Sigmoid colon (tissue), 7 donors: Measurements from ENCODE around the gene CDH13. TPM values are rescaled to one million over a fixed set of nuclear protein-coding genes. Genes with fewer than 3 reads are reported as not detected.

Source experiments
- DNase-seq: peaks from one replicate; pipeline ENCODE4 v3.0.0-alpha.2; 2019
- H3K27ac ChIP-seq, 4 donors: fragments of 200-600 bp; sonication (generic); one replicate each; pipeline ENCODE4 v1.5.1; 2016 to 2019; ENCODE audit warnings: mild to moderate bottlenecking in 1 of 4
- H3K27me3 ChIP-seq, 3 donors: fragments of 200-600 bp; sonication (generic); one replicate each; pipeline ENCODE4 v1.5.1; 2019; ENCODE audit warnings: mild to moderate bottlenecking in 1 of 3
- H3K36me3 ChIP-seq, 4 donors: fragments of 200-600 bp; sonication (generic); one replicate each; pipeline ENCODE4 v1.5.1; 2016 to 2019
- H3K4me1 ChIP-seq, 4 donors: fragments of 200-600 bp; sonication (generic); one replicate each; pipeline ENCODE4 v1.5.1; 2017 to 2019
- H3K4me3 ChIP-seq, 4 donors: fragments of 200-600 bp; sonication (generic); one replicate each; pipeline ENCODE4 v1.5.1; 2017 to 2019; ENCODE audit warnings: mild to moderate bottlenecking in 2 of 4, moderate library complexity in 1 of 4
- H3K9me3 ChIP-seq, 4 donors: fragments of 200-600 bp in 3 of 4; sonication (generic) in 3 of 4; one replicate each; pipeline versions ENCODE4 v1.5.1 to v1.6.1; 2013 to 2019
- CTCF ChIP-seq, 4 experiments: fragments of 450-650 bp in 3 of 4; fragments of 200-600 bp in 1 of 4; IDR thresholded peaks; one replicate each; pipeline ENCODE4 v1.5.1; 2016 to 2019; ENCODE audit warnings: antibody characterized with exemption in 4 of 4, mild to moderate bottlenecking in 3 of 4, moderate library complexity in 2 of 4
- EP300 ChIP-seq, 4 donors: sonication (generic); formaldehyde crosslinking; IDR thresholded peaks; one replicate each; pipeline ENCODE4 v1.6.1; 2017; ENCODE audit warnings: antibody characterized with exemption in 4 of 4
- POLR2A ChIP-seq, 2 donors: fragments of 450-650 bp; IDR thresholded peaks; one replicate each; pipeline ENCODE4 v1.6.1; 2016; ENCODE audit warnings: antibody characterized with exemption in 2 of 2, mild to moderate bottlenecking in 2 of 2, moderate library complexity in 2 of 2
- POLR2AphosphoS5 ChIP-seq, 4 donors: sonication (generic); formaldehyde crosslinking; IDR thresholded peaks; one replicate each; pipeline ENCODE4 v1.6.1; 2017; ENCODE audit warnings: antibody characterized with exemption in 4 of 4
- WGBS, 2 donors: extraction: QIAGEN DNeasy Blood & Tissue Kit; methylation state at CpG; one replicate each; pipeline ENCODE4 v1.1.7; 2013; 5-methylcytosine and 5-hydroxymethylcytosine counted together
- intact Hi-C: fragments of 100-400 bp; cut with DNase I; formaldehyde crosslinking; loops from one replicate; pipeline ENCODE4 v1.15.1; 2023
- polyA plus RNA-seq, 3 donors: library from polyadenylated mRNA; stranded (reverse); fragments of 200-250 nt; gene quantifications; one replicate each; pipeline ENCODE4 v1.2.3, GENCODE V29; 2013
- total RNA-seq, 4 donors: library from RNA; depleted of rRNA; stranded (reverse); fragments of >200 nt; gene quantifications; one replicate each; pipeline ENCODE4 v1.1.0, GENCODE V29; 2016
- donor health status: healthy with polysubstance abuse.
- donor health status: Bipolar disorder and iron deficiency.
- donor health status: healthy.

CDH13 gene
- total and polyA plus RNA-seq, 7 donors, result 0.60 to 17.6 (median 11.8) TPM

GRCh38 chr16:82979406-82980111 lies 352.8 kb downstream of the CDH13 start:
- WGBS, 2 donors, result 66 to 80% methylated on average over 4 of the region's 4 CpGs
- Histone ChIP-seq H3K36me3 (no peaks in the 10 kb centered on the region), H3K9me3 (peaks cover 0 to 2% (median 0%) of the 10 kb centered on the region in 4 donors), H3K4me3 (no peak overlapping the region), H3K27me3 (no peaks in the 10 kb centered on the region), H3K27ac (no peak overlapping the region), H3K4me1 (no peaks in the 10 kb centered on the region)
- TF ChIP-seq EP300 (IDR thresholded peaks at IDR 0.05) (no peak), POLR2A (IDR thresholded peaks at IDR 0.05) (no peak), POLR2AphosphoS5 (IDR thresholded peaks at IDR 0.05) (no peak), CTCF (IDR thresholded peaks at IDR 0.05) (no peak)
- DNase-seq, result no peak
- intact Hi-C loops, result no loop called here

GRCh38 chr16:82980810-82981209 lies 354.0 kb downstream of the CDH13 start:
- 61 to 79% methylated on average over 3 of the region's 3 CpGs for WGBS, 2 donors
- intact Hi-C loops, result no loop called here
- TF ChIP-seq POLR2AphosphoS5 (IDR thresholded peaks at IDR 0.05) (no peak), CTCF (IDR thresholded peaks at IDR 0.05) (no peak), EP300 (IDR thresholded peaks at IDR 0.05) (no peak), POLR2A (IDR thresholded peaks at IDR 0.05) (no peak)
- no peaks in the 10 kb centered on the region for H3K4me1 ChIP-seq
- H3K9me3 ChIP-seq, result peaks cover 0 to 2% (median 0%) of the 10 kb centered on the region in 4 donors
- H3K36me3 ChIP-seq, result no peaks in the 10 kb centered on the region
- no peak overlapping the region for H3K4me3 ChIP-seq
- H3K27ac ChIP-seq, result no peak overlapping the region
- DNase-seq, result no peak
- H3K27me3 ChIP-seq, result no peaks in the 10 kb centered on the region

GRCh38 chr16:82987767-82988166 lies 361.0 kb downstream of the CDH13 start:
- no peaks in the 10 kb centered on the region for H3K4me1 ChIP-seq
- intact Hi-C loops, result no loop called here
- WGBS, 2 donors, result 69 to 79% methylated on average over 3 of the region's 3 CpGs

GRCh38 chr16:82990155-82990554 lies 363.4 kb downstream of the CDH13 start:
- Histone ChIP-seq H3K36me3 (no peaks in the 10 kb centered on the region), H3K27me3 (no peaks in the 10 kb centered on the region), H3K4me3 (no peak overlapping the region), H3K9me3 (no peaks in the 10 kb centered on the region), H3K27ac (no peak overlapping the region), H3K4me1 (no peaks in the 10 kb centered on the region)
- TF ChIP-seq POLR2A (IDR thresholded peaks at IDR 0.05), result no peak
- no peak for TF ChIP-seq POLR2AphosphoS5 (IDR thresholded peaks at IDR 0.05)
- no peak for TF ChIP-seq CTCF (IDR thresholded peaks at IDR 0.05)
- TF ChIP-seq EP300 (IDR thresholded peaks at IDR 0.05), result no peak
- intact Hi-C loops, result no loop called here
- no peak for DNase-seq
- WGBS, 2 donors, result 80 to 85% methylated on average over 3 of the region's 3 CpGs

More at GRCh38 chr16:82987767-82988166, 361.0 kb downstream of the CDH13 start:
- Histone ChIP-seq H3K9me3 (no peaks in the 10 kb centered on the region), H3K27me3 (no peaks in the 10 kb centered on the region), H3K36me3 (no peaks in the 10 kb centered on the region), H3K4me3 (no peak overlapping the region), H3K27ac (no peak overlapping the region)
- DNase-seq, result no peak
- TF ChIP-seq CTCF (IDR thresholded peaks at IDR 0.05) (no peak), POLR2A (IDR thresholded peaks at IDR 0.05) (no peak), POLR2AphosphoS5 (IDR thresholded peaks at IDR 0.05) (no peak), EP300 (IDR thresholded peaks at IDR 0.05) (no peak)

GRCh38 chr16:82991410-82991809 lies 364.6 kb downstream of the CDH13 start:
- H3K4me3 ChIP-seq, result no peak overlapping the region
- no peak for TF ChIP-seq POLR2AphosphoS5 (IDR thresholded peaks at IDR 0.05)
- TF ChIP-seq POLR2A (IDR thresholded peaks at IDR 0.05), result no peak
- no peak for TF ChIP-seq CTCF (IDR thresholded peaks at IDR 0.05)
- TF ChIP-seq EP300 (IDR thresholded peaks at IDR 0.05), result no peak
- no peak overlapping the region for H3K27ac ChIP-seq
- intact Hi-C loops, result no loop called here
- no peaks in the 10 kb centered on the region for H3K36me3 ChIP-seq
- no peaks in the 10 kb centered on the region for H3K27me3 ChIP-seq
- no peaks in the 10 kb centered on the region for H3K9me3 ChIP-seq
- no peak for DNase-seq
- no peaks in the 10 kb centered on the region for H3K4me1 ChIP-seq
- 14 to 70% methylated on average over 4 of the region's 4 CpGs for WGBS, 2 donors
